MV-4-11 (cell line): Measurements from ENCODE around the gene CACNA1D.
"Not testable (repeated sequence)": the region's sequence is repeated elsewhere in the genome, so short reads cannot be mapped to it uniquely, and the experiment has no call there.

ENCODE experiments used
- DNase-seq: peaks from one replicate; lab custom pipeline; 2025; lab: John Stamatoyannopoulos, UW

The CACNA1D gene

GRCh38 chr3:53657651-53658050, 163.2 kb downstream of the CACNA1D start:
- DNase-seq, result no peak

- DNase-seq, result no peak
Observed at GRCh38 chr3:53658613-53659193, 164.3 kb downstream of the CACNA1D start.

GRCh38 chr3:53659996-53660395, 165.6 kb downstream of the CACNA1D start:
- no peak for DNase-seq

GRCh38 chr3:53661480-53661879, 167.1 kb downstream of the CACNA1D start:
- DNase-seq, result no peak

- not testable (repeated sequence) for DNase-seq
Observed at GRCh38 chr3:53664812-53665211, 170.4 kb downstream of the CACNA1D start.

- DNase-seq, result no peak
Observed at GRCh38 chr3:53665608-53666425, 171.4 kb downstream of the CACNA1D start.

- DNase-seq, result no peak
Observed at GRCh38 chr3:53668872-53669271, 174.5 kb downstream of the CACNA1D start.

GRCh38 chr3:53670721-53671120, 176.3 kb downstream of the CACNA1D start:
- DNase-seq, result no peak

GRCh38 chr3:53671192-53671960, 177.0 kb downstream of the CACNA1D start:
- DNase-seq, result no peak

GRCh38 chr3:53671961-53672299, 177.5 kb downstream of the CACNA1D start:
- no peak for DNase-seq

- DNase-seq, result no peak
Observed at GRCh38 chr3:53672981-53673380, 178.6 kb downstream of the CACNA1D start.

GRCh38 chr3:53673722-53674350, 179.4 kb downstream of the CACNA1D start:
- no peak for DNase-seq

GRCh38 chr3:53674582-53674981, 180.2 kb downstream of the CACNA1D start:
- DNase-seq, result no peak

GRCh38 chr3:53675022-53675697, 180.7 kb downstream of the CACNA1D start:
- no peak for DNase-seq

GRCh38 chr3:53675942-53676341, 181.5 kb downstream of the CACNA1D start:
- DNase-seq, result no peak

- peak; percentile 10 for DNase-seq
Observed at GRCh38 chr3:53677413-53677812, 183.0 kb downstream of the CACNA1D start.

GRCh38 chr3:53680028-53680427, 185.6 kb downstream of the CACNA1D start:
- no peak for DNase-seq

GRCh38 chr3:53682807-53683206, 188.4 kb downstream of the CACNA1D start:
- no peak for DNase-seq

GRCh38 chr3:53688066-53688465, 193.7 kb downstream of the CACNA1D start:
- DNase-seq, result no peak

GRCh38 chr3:53688989-53689388, 194.6 kb downstream of the CACNA1D start:
- no peak for DNase-seq

GRCh38 chr3:53689681-53690080, 195.3 kb downstream of the CACNA1D start:
- no peak for DNase-seq

- DNase-seq, result no peak
Observed at GRCh38 chr3:53690521-53690920, 196.1 kb downstream of the CACNA1D start.
